OCI-LY7 (cell line): Measurements from ENCODE around the gene DEFB121. TPM values are rescaled to one million over a fixed set of nuclear protein-coding genes. Genes with fewer than 3 reads are reported as not detected.

Source experiments
- BruUV-seq: library from RNA; stranded (reverse); fragments of 400-500 nt; replicated peaks from 2 replicates; lab custom pipeline; 2021; lab: Mats Ljungman, UMichigan
- CTCF ChIA-PET: fragments of 300-600 bp; sonication (Branson Sonifier 250); formaldehyde crosslinking; loops from one replicate; lab custom pipeline; 2022; ENCODE audit warnings: antibody characterized with exemption; ENCODE audit not compliant: unreplicated experiment; lab: Charles Lee
- POLR2A ChIA-PET: fragments of 300-600 bp; sonication (Branson Sonifier 250); formaldehyde crosslinking; loops from one replicate; lab custom pipeline; 2022; ENCODE audit warnings: antibody characterized with exemption; lab: Charles Lee
- DNase-seq: peaks from one replicate; pipeline ENCODE4 v3.0.0-alpha.2; 2015; ENCODE audit warnings: low spot score
- H2AFZ ChIP-seq: fragments of 200-600 bp; sonication (generic), shearing (Covaris generic); 2 replicates; pipeline ENCODE4 v1.6.1; 2014; ENCODE audit warnings: mild to moderate bottlenecking, antibody characterized with exemption, low read length, moderate library complexity
- H3K27ac ChIP-seq: fragments of 200-600 bp; sonication (generic); 2 replicates; pipeline ENCODE4 v1.5.1; 2014; ENCODE audit warnings: mixed run types, low read depth, mild to moderate bottlenecking, moderate library complexity, low read length, inconsistent platforms; ENCODE audit not compliant: poor library complexity, severe bottlenecking
- H3K36me3 ChIP-seq: fragments of 200-600 bp; sonication (generic); 2 replicates; pipeline ENCODE4 v1.6.1; 2014; ENCODE audit warnings: mild to moderate bottlenecking, antibody characterized with exemption, low read length, moderate library complexity, mixed read lengths; ENCODE audit not compliant: insufficient read depth
- H3K4me1 ChIP-seq: fragments of 200-600 bp; sonication (generic); 2 replicates; pipeline ENCODE4 v1.5.1; 2014; ENCODE audit warnings: mild to moderate bottlenecking, low read length; ENCODE audit not compliant: insufficient read depth, poor library complexity, severe bottlenecking
- H3K4me2 ChIP-seq: fragments of 200-600 bp; sonication (generic); 2 replicates; pipeline ENCODE4 v1.6.1; 2014; ENCODE audit warnings: mild to moderate bottlenecking, low read length
- H3K4me3 ChIP-seq: fragments of 200-600 bp; sonication (generic); 2 replicates; pipeline ENCODE4 v1.5.1; 2014; ENCODE audit warnings: mild to moderate bottlenecking, low read depth, low read length; ENCODE audit not compliant: poor library complexity, severe bottlenecking
- H3K79me2 ChIP-seq: fragments of 200-600 bp; sonication (generic); 2 replicates; pipeline ENCODE4 v1.6.1; 2016; ENCODE audit warnings: low read depth, mild to moderate bottlenecking, low read length, moderate library complexity, mixed read lengths; ENCODE audit not compliant: insufficient read depth
- H3K9me2 ChIP-seq: fragments of 200-600 bp; sonication (generic); 2 replicates; pipeline ENCODE4 v1.6.1; 2016; ENCODE audit warnings: mild to moderate bottlenecking, low read length, mixed read lengths; ENCODE audit not compliant: insufficient read depth
- H3K9me3 ChIP-seq: fragments of 200-600 bp; sonication (generic); 2 replicates; pipeline ENCODE4 v1.6.1; 2014; ENCODE audit warnings: mild to moderate bottlenecking, mixed run types, low read length, mixed read lengths
- H4K20me1 ChIP-seq: fragments of 200-600 bp; sonication (generic); 2 replicates; pipeline ENCODE4 v1.6.1; 2014; ENCODE audit warnings: mild to moderate bottlenecking, antibody characterized with exemption, low read length, moderate library complexity, mixed read lengths; ENCODE audit not compliant: insufficient read depth
- EZH2phosphoT487 ChIP-seq: fragments of 200-600 bp; sonication (generic); IDR thresholded peaks from 2 replicates; pipeline ENCODE4 v1.6.1; 2018; ENCODE audit warnings: low read depth, borderline replicate concordance, mild to moderate bottlenecking, mixed run types, antibody characterized with exemption, low read length, moderate library complexity, mixed read lengths
- intact Hi-C: fragments of 100-400 bp; cut with micrococcal nuclease; formaldehyde crosslinking; loops from one replicate; pipeline ENCODE4 v1.10.0; 2022; ENCODE audit not compliant: unreplicated experiment
- total RNA-seq, 2 experiments: library from RNA; depleted of rRNA in 1 of 2; stranded (reverse); fragments of >200 nt in 1 of 2; shearing (Covaris generic) in 1 of 2; gene quantifications; 2 replicates each; pipeline ENCODE4 v1.2.3, GENCODE V29; 2014 to 2022
- TF ChIP-seq, protein P1 (sequence below): fragments of 200-600 bp; sonication (generic); conservative IDR thresholded peaks from 2 replicates; pipeline ENCODE4 v1.5.1; 2014; ENCODE audit warnings: mild to moderate bottlenecking, antibody characterized with exemption, low read length, moderate library complexity, mixed read lengths

The DEFB121 gene
- total RNA-seq, 2 experiments from 2014 or later = not detected

GRCh38 chr20:31449511-31450414 lies 43.7 kb upstream of the DEFB121 start:
- Histone ChIP-seq H3K4me1 (no peaks in the 10 kb centered on the region), H3K4me2 (no peak overlapping the region), H4K20me1 (no peaks in the 10 kb centered on the region), H3K9me2 (no peaks in the 10 kb centered on the region), H3K27ac (no peak overlapping the region), H3K9me3 (no peaks in the 10 kb centered on the region), H3K79me2 (no peaks in the 10 kb centered on the region), H3K4me3 (no peak overlapping the region), H2AFZ (no peak overlapping the region), H3K36me3 (no peaks in the 10 kb centered on the region)
- no TSS peak for BruUV-seq
- TF ChIP-seq, protein P1, sequence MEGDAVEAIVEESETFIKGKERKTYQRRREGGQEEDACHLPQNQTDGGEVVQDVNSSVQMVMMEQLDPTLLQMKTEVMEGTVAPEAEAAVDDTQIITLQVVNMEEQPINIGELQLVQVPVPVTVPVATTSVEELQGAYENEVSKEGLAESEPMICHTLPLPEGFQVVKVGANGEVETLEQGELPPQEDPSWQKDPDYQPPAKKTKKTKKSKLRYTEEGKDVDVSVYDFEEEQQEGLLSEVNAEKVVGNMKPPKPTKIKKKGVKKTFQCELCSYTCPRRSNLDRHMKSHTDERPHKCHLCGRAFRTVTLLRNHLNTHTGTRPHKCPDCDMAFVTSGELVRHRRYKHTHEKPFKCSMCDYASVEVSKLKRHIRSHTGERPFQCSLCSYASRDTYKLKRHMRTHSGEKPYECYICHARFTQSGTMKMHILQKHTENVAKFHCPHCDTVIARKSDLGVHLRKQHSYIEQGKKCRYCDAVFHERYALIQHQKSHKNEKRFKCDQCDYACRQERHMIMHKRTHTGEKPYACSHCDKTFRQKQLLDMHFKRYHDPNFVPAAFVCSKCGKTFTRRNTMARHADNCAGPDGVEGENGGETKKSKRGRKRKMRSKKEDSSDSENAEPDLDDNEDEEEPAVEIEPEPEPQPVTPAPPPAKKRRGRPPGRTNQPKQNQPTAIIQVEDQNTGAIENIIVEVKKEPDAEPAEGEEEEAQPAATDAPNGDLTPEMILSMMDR = no peak
- no peak for TF ChIP-seq EZH2phosphoT487
- intact Hi-C loops = no loop called here
- CTCF ChIA-PET = no interaction called here
- DNase-seq = no peak
- POLR2A ChIA-PET = interaction anchor here (1.1 to 1.2 kb wide), 2 partner anchors 25 kb away, joined by 3 read pairs; partner anchors contain the start of genes DEFB124 and REM1

- H3K36me3 ChIP-seq = no peaks in the 10 kb centered on the region
- H3K79me2 ChIP-seq = no peaks in the 10 kb centered on the region
- CTCF ChIA-PET = no interaction called here
- BruUV-seq = no TSS peak
- no peaks in the 10 kb centered on the region for H3K9me3 ChIP-seq
- H3K4me3 ChIP-seq = no peak overlapping the region
- no peak overlapping the region for H3K27ac ChIP-seq
- no peak overlapping the region for H2AFZ ChIP-seq
- no peak for DNase-seq
- POLR2A ChIA-PET = no interaction called here
- no peaks in the 10 kb centered on the region for H3K4me1 ChIP-seq
- no peak overlapping the region for H3K4me2 ChIP-seq
- TF ChIP-seq EZH2phosphoT487 = no peak
- TF ChIP-seq, protein P1 = no peak
- no peaks in the 10 kb centered on the region for H4K20me1 ChIP-seq
- intact Hi-C loops = no loop called here
- no peaks in the 10 kb centered on the region for H3K9me2 ChIP-seq
Observed at GRCh38 chr20:31446084-31446819, 40.2 kb upstream of the DEFB121 start.
